HEK293 (cell line): ENCODE measurements around the gene UBR4.

Experiments
- GLI4 ChIP-seq: fragments of 450-650 bp; formaldehyde crosslinking; IDR thresholded peaks from 2 replicates; pipeline ENCODE4 v1.5.1; 2016; ENCODE audit warnings: missing biosample characterization, missing genetic modification characterization
- HOXD13 ChIP-seq: sonication (generic); formaldehyde crosslinking; IDR thresholded peaks from 2 replicates; pipeline ENCODE4 v1.8.0; 2022; ENCODE audit warnings: missing genetic modification reagents, borderline replicate concordance
- PRDM6 ChIP-seq: fragments of 450-650 bp; formaldehyde crosslinking; IDR thresholded peaks from 2 replicates; pipeline ENCODE4 v1.5.1; 2017; ENCODE audit warnings: missing biosample characterization, missing genetic modification characterization
- SETDB1 ChIP-seq: IDR thresholded peaks from one replicate; pipeline ENCODE4 v1.6.1; 2017; ENCODE audit warnings: mild to moderate bottlenecking, low read length, moderate library complexity, mixed read lengths; ENCODE audit not compliant: insufficient read length
- SP3 ChIP-seq: fragments of 450-650 bp; formaldehyde crosslinking; IDR thresholded peaks from 2 replicates; pipeline ENCODE4 v1.5.1; 2016; ENCODE audit warnings: missing biosample characterization, missing genetic modification characterization
- YY1 ChIP-seq: fragments of 450-650 bp; formaldehyde crosslinking; IDR thresholded peaks from 2 replicates; pipeline ENCODE4 v1.5.1; 2018; ENCODE audit warnings: missing biosample characterization, missing genetic modification characterization
- ZBTB17 ChIP-seq: fragments of 450-650 bp; formaldehyde crosslinking; IDR thresholded peaks from 2 replicates; pipeline ENCODE4 v1.5.1; 2016; ENCODE audit warnings: missing biosample characterization, missing genetic modification characterization
- ZBTB26 ChIP-seq: fragments of 450-650 bp; formaldehyde crosslinking; optimal IDR thresholded peaks from 2 replicates; pipeline ENCODE3; 2016; ENCODE audit warnings: missing biosample characterization, mild to moderate bottlenecking, missing genetic modification characterization
- ZEB2 ChIP-seq: fragments of 450-650 bp; formaldehyde crosslinking; IDR thresholded peaks from 2 replicates; pipeline ENCODE4 v1.5.1; 2016; ENCODE audit warnings: missing biosample characterization, missing genetic modification characterization
- ZFP3 ChIP-seq: fragments of 450-650 bp; formaldehyde crosslinking; IDR thresholded peaks from 2 replicates; pipeline ENCODE4 v1.5.1; 2016; ENCODE audit warnings: low read depth, missing biosample characterization, missing genetic modification characterization
- ZFP37 ChIP-seq: fragments of 450-650 bp; formaldehyde crosslinking; IDR thresholded peaks from 2 replicates; pipeline ENCODE4 v1.5.1; 2016; ENCODE audit warnings: missing biosample characterization, missing genetic modification characterization
- ZNF24 ChIP-seq: fragments of 450-650 bp; formaldehyde crosslinking; IDR thresholded peaks from 2 replicates; pipeline ENCODE4 v1.5.1; 2016; ENCODE audit warnings: missing biosample characterization, missing genetic modification characterization
- ZNF274 ChIP-seq, 2 experiments: fragments of 200-500 bp in 1 of 2; fragments of 450-650 bp in 1 of 2; sonication (Bioruptor generic) in 1 of 2; formaldehyde crosslinking in 1 of 2; IDR thresholded peaks; 2 replicates each; pipeline versions ENCODE4 v1.5.1 to v1.6.1; 2014 to 2016; ENCODE audit warnings: borderline replicate concordance in 1 of 2, inconsistent platforms in 1 of 2, low read length in 1 of 2, missing biosample characterization in 1 of 2, missing genetic modification characterization in 1 of 2
- ZNF324 ChIP-seq: fragments of 450-650 bp; formaldehyde crosslinking; IDR thresholded peaks from 2 replicates; pipeline ENCODE4 v1.5.1; 2016; ENCODE audit warnings: missing biosample characterization, missing genetic modification characterization
- ZNF350 ChIP-seq: fragments of 450-650 bp; formaldehyde crosslinking; IDR thresholded peaks from 2 replicates; pipeline ENCODE4 v1.5.0; 2017; ENCODE audit warnings: missing biosample characterization, mild to moderate bottlenecking, missing genetic modification characterization
- ZNF391 ChIP-seq: fragments of 450-650 bp; formaldehyde crosslinking; IDR thresholded peaks from 2 replicates; pipeline ENCODE4 v1.5.1; 2016; ENCODE audit warnings: low read depth, missing biosample characterization, missing genetic modification characterization, borderline replicate concordance
- ZNF433 ChIP-seq: fragments of 450-650 bp; formaldehyde crosslinking; IDR thresholded peaks from 2 replicates; pipeline ENCODE4 v1.5.1; 2016; ENCODE audit warnings: missing biosample characterization, missing genetic modification characterization, low read depth
- ZNF501 ChIP-seq: fragments of 450-650 bp; formaldehyde crosslinking; IDR thresholded peaks from 2 replicates; pipeline ENCODE4 v1.5.1; 2016; ENCODE audit warnings: missing biosample characterization, missing genetic modification characterization
- ZNF513 ChIP-seq: fragments of 450-650 bp; IDR thresholded peaks from 2 replicates; pipeline ENCODE4 v1.5.1; 2018; ENCODE audit warnings: missing biosample characterization, missing genetic modification characterization
- ZNF610 ChIP-seq: fragments of 450-650 bp; formaldehyde crosslinking; IDR thresholded peaks from 2 replicates; pipeline ENCODE4 v1.5.1; 2016; ENCODE audit warnings: missing biosample characterization, missing genetic modification characterization, borderline replicate concordance
- ZNF660 ChIP-seq: fragments of 450-650 bp; IDR thresholded peaks from 2 replicates; pipeline ENCODE4 v1.5.1; 2018; ENCODE audit warnings: missing biosample characterization, mild to moderate bottlenecking, missing genetic modification characterization
- ZNF677 ChIP-seq: fragments of 450-650 bp; IDR thresholded peaks from 2 replicates; pipeline ENCODE4 v1.5.0; 2018; ENCODE audit warnings: missing biosample characterization, mild to moderate bottlenecking, missing genetic modification characterization, moderate library complexity
- ZNF76 ChIP-seq: fragments of 450-650 bp; formaldehyde crosslinking; IDR thresholded peaks from 2 replicates; pipeline ENCODE4; 2016; ENCODE audit warnings: low read depth, missing biosample characterization, missing genetic modification characterization, borderline replicate concordance
- ZNF777 ChIP-seq: fragments of 450-650 bp; formaldehyde crosslinking; IDR thresholded peaks from 2 replicates; pipeline ENCODE4 v1.5.1; 2017; ENCODE audit warnings: missing biosample characterization, missing genetic modification characterization, borderline replicate concordance
- ZNF830 ChIP-seq: fragments of 450-650 bp; IDR thresholded peaks from 2 replicates; pipeline ENCODE4 v1.5.0; 2018; ENCODE audit warnings: missing biosample characterization, missing genetic modification characterization, low read depth, mild to moderate bottlenecking, moderate library complexity
- ZNF843 ChIP-seq: fragments of 450-650 bp; formaldehyde crosslinking; IDR thresholded peaks from 2 replicates; pipeline ENCODE4 v1.5.1; 2016; ENCODE audit warnings: missing biosample characterization, missing genetic modification characterization
- ZSCAN18 ChIP-seq: fragments of 450-650 bp; formaldehyde crosslinking; IDR thresholded peaks from 2 replicates; pipeline ENCODE4 v1.5.1; 2016; ENCODE audit warnings: missing biosample characterization, missing genetic modification characterization
- ZXDB ChIP-seq: fragments of 450-650 bp; formaldehyde crosslinking; IDR thresholded peaks from 2 replicates; pipeline ENCODE4 v1.5.1; 2016; ENCODE audit warnings: missing biosample characterization, missing genetic modification characterization
- TF ChIP-seq, protein P1 (sequence below): fragments of 450-650 bp; formaldehyde crosslinking; IDR thresholded peaks from 2 replicates; pipeline ENCODE4 v1.5.1; 2016; ENCODE audit warnings: missing biosample characterization, missing genetic modification characterization
- TF ChIP-seq, protein P2 (sequence below): fragments of 450-650 bp; formaldehyde crosslinking; IDR thresholded peaks from 2 replicates; pipeline ENCODE4 v1.5.1; 2017; ENCODE audit warnings: missing biosample characterization, mild to moderate bottlenecking, missing genetic modification characterization, moderate library complexity

The UBR4 gene

GRCh38 chr1:19251305-19252196 lies 41.5 kb upstream of the UBR4 start, which contains the start of the genes EMC1 and MRTO4 (continued):
- TF ChIP-seq ZNF24 (tag by site-specific recombination) (peak; percentile 82; the same call in 1 of the 2 replicates), SETDB1 (peak; percentile 15), YY1 (tag by site-specific recombination) (peak; percentile 92), ZNF777 (tag by site-specific recombination) (no peak), ZNF660 (peak; percentile 89; the same call in 1 of the 2 replicates), SP3 (peak; percentile 91), ZNF350 (tag by site-specific recombination) (no peak), ZNF274 (IDR thresholded peaks at IDR 0.05; ENCODE audit: low read length) (no peak), ZNF274 (tag by site-specific recombination; IDR thresholded peaks at IDR 0.05; ENCODE audit: borderline replicate concordance) (no peak), GLI4 (tag by site-specific recombination) (0 out of 2 replicates have a peak, but pooled peaks have one; percentile 22), ZNF843 (tag by site-specific recombination) (peak; percentile 74), ZNF433 (tag by site-specific recombination) (no peak), ZNF513 (tag by site-specific recombination) (no peak), ZBTB17 (tag by site-specific recombination) (peak; percentile 93), ZNF610 (peak; percentile 74), ZSCAN18 (no peak), ZNF391 (tag by site-specific recombination) (peak; percentile 79; the same call in 1 of the 2 replicates), ZNF324 (tag by site-specific recombination) (peak; percentile 94), ZNF501 (tag by site-specific recombination) (peak; percentile 81; the same call in 1 of the 2 replicates), PRDM6 (tag by site-specific recombination) (no peak), ZFP37 (no peak), ZNF830 (tag by site-specific recombination) (no peak), HOXD13 (0 out of 2 replicates have a peak, but pooled peaks have one; percentile 7), ZXDB (tag by site-specific recombination) (peak; percentile 96), ZNF76 (tag by site-specific recombination) (peak; percentile 99), ZEB2 (peak; percentile 90), ZNF677 (no peak), ZBTB26 (tag by site-specific recombination) (peak; percentile 94), ZFP3 (tag by site-specific recombination) (no peak)
- TF ChIP-seq, protein P1, sequence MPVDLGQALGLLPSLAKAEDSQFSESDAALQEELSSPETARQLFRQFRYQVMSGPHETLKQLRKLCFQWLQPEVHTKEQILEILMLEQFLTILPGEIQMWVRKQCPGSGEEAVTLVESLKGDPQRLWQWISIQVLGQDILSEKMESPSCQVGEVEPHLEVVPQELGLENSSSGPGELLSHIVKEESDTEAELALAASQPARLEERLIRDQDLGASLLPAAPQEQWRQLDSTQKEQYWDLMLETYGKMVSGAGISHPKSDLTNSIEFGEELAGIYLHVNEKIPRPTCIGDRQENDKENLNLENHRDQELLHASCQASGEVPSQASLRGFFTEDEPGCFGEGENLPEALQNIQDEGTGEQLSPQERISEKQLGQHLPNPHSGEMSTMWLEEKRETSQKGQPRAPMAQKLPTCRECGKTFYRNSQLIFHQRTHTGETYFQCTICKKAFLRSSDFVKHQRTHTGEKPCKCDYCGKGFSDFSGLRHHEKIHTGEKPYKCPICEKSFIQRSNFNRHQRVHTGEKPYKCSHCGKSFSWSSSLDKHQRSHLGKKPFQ = 0 out of 2 replicates have a peak, but pooled peaks have one; percentile 42
- TF ChIP-seq, protein P2, sequence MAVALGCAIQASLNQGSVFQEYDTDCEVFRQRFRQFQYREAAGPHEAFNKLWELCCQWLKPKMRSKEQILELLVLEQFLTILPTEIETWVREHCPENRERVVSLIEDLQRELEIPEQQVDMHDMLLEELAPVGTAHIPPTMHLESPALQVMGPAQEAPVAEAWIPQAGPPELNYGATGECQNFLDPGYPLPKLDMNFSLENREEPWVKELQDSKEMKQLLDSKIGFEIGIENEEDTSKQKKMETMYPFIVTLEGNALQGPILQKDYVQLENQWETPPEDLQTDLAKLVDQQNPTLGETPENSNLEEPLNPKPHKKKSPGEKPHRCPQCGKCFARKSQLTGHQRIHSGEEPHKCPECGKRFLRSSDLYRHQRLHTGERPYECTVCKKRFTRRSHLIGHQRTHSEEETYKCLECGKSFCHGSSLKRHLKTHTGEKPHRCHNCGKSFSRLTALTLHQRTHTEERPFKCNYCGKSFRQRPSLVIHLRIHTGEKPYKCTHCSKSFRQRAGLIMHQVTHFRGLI (tag by site-specific recombination) = no peak
